ENCODE measurements around the gene SMTNL2.

GRCh38 chr17:4648741-4649140, 64.4 kb downstream of the SMTNL2 start:
- TF ChIP-seq CTCF (IDR thresholded peaks at IDR 0.05; ENCODE audit: low read depth, low read length) (no peak), POLR2A (IDR thresholded peaks at IDR 0.05; ENCODE audit: extremely low read depth, insufficient read length) (no peak)
- TF ChIP-seq, protein P1, sequence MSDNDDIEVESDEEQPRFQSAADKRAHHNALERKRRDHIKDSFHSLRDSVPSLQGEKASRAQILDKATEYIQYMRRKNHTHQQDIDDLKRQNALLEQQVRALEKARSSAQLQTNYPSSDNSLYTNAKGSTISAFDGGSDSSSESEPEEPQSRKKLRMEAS (IDR thresholded peaks at IDR 0.05; ENCODE audit: low read depth, low read length) = no peak

Measured in NB4 (cell line).